Activated CD8-positive, alpha-beta memory T cell treated with anti-CD3 and anti-CD28 coated beads, Interleukin-2, amount 10 ng/mL, durations not matched to agents 7 days and 5 days (primary cell): ENCODE results near the gene GMPR. TPM values are rescaled to one million over a fixed set of nuclear protein-coding genes. Genes with fewer than 3 reads are reported as not detected.

Experiments
- ATAC-seq: fragments of 150-1000 bp; cut with Tn5 transposase; one replicate; pipeline ENCODE4 v1.10.0; 2021; ENCODE audit warnings: moderate library complexity
- CTCF ChIA-PET: fragments of 350-600 bp; sonication (Branson Sonifier 250); formaldehyde crosslinking; loops from one replicate; lab custom pipeline; 2021; ENCODE audit warnings: antibody characterized with exemption; lab: Charles Lee
- DNase-seq: peaks from one replicate; pipeline ENCODE4 v3.0.0-alpha.2; 2020
- H3K27ac Mint-ChIP-seq: one replicate; pipeline ENCODE4 v1.8.0; 2021; ENCODE audit warnings: mild to moderate bottlenecking, mixed read lengths
- H3K27me3 Mint-ChIP-seq: one replicate; pipeline ENCODE4 v1.8.0; 2021; ENCODE audit warnings: mixed read lengths
- H3K36me3 Mint-ChIP-seq: one replicate; pipeline ENCODE4 v1.8.0; 2021; ENCODE audit warnings: mild to moderate bottlenecking, mixed read lengths
- H3K4me1 Mint-ChIP-seq: one replicate; pipeline ENCODE4 v1.8.0; 2021; ENCODE audit warnings: mixed read lengths
- H3K4me3 Mint-ChIP-seq: one replicate; pipeline ENCODE4 v1.8.0; 2021; ENCODE audit warnings: mild to moderate bottlenecking, moderate library complexity, mixed read lengths
- H3K9me3 Mint-ChIP-seq: one replicate; pipeline ENCODE4 v1.8.0; 2022; ENCODE audit warnings: low read depth, mixed read lengths
- total RNA-seq, 2 experiments: library from RNA; stranded (reverse); gene quantifications; one replicate each; pipeline ENCODE4 v1.2.3, GENCODE V29; 2021

The GMPR gene
- total RNA-seq, 2 experiments from 2014 or later: 11.8 to 13.1 TPM

- CTCF ChIA-PET: no interaction called here
- ATAC-seq: no peak
- Mint-ChIP-seq H3K36me3 (peaks cover 31% of the 10 kb centered on the region), H3K4me3 (no peak overlapping the region), H3K27ac (no peak overlapping the region), H3K9me3 (no peaks in the 10 kb centered on the region), H3K27me3 (no peaks in the 10 kb centered on the region), H3K4me1 (peaks cover 42% of the 10 kb centered on the region)
- no peak for DNase-seq
These were observed 88.1 kb downstream of the GMPR start for GRCh38 chr6:16326531-16326930.

GRCh38 chr6:16326971-16327776 lies 88.8 kb downstream of the GMPR start:
- no peaks in the 10 kb centered on the region for H3K27me3 Mint-ChIP-seq
- H3K4me1 Mint-ChIP-seq: peaks cover 36% of the 10 kb centered on the region
- H3K27ac Mint-ChIP-seq: no peak overlapping the region
- DNase-seq (no peak), ATAC-seq (no peak)
- H3K4me3 Mint-ChIP-seq: no peak overlapping the region
- no peaks in the 10 kb centered on the region for H3K9me3 Mint-ChIP-seq
- peaks cover 31% of the 10 kb centered on the region for H3K36me3 Mint-ChIP-seq
- CTCF ChIA-PET: no interaction called here

- DNase-seq (no peak), ATAC-seq (no peak)
- H3K27ac Mint-ChIP-seq: no peak overlapping the region
- H3K27me3 Mint-ChIP-seq: no peaks in the 10 kb centered on the region
- H3K4me3 Mint-ChIP-seq: no peak overlapping the region
- no peaks in the 10 kb centered on the region for H3K9me3 Mint-ChIP-seq
- CTCF ChIA-PET: no interaction called here
- peaks cover 31% of the 10 kb centered on the region for H3K36me3 Mint-ChIP-seq
- peaks cover 29% of the 10 kb centered on the region for H3K4me1 Mint-ChIP-seq
These were observed 89.5 kb downstream of the GMPR start for GRCh38 chr6:16327777-16328325.

GRCh38 chr6:16329233-16329632 lies 90.8 kb downstream of the GMPR start:
- Mint-ChIP-seq H3K4me1 (peaks cover 18% of the 10 kb centered on the region), H3K9me3 (no peaks in the 10 kb centered on the region), H3K4me3 (no peak overlapping the region), H3K36me3 (peaks cover 29% of the 10 kb centered on the region), H3K27ac (peak overlapping the region; percentile 9), H3K27me3 (no peaks in the 10 kb centered on the region)
- CTCF ChIA-PET: interaction anchor here (0.9 to 1.6 kb wide), 4 partner anchors 9 to 434 kb away, joined by 3 to 7 read pairs (median 3); no protein-coding TSS in a partner anchor
- ATAC-seq: no peak
- DNase-seq: no peak

GRCh38 chr6:16331384-16332174 lies 93.2 kb downstream of the GMPR start:
- H3K36me3 Mint-ChIP-seq: peaks cover 16% of the 10 kb centered on the region
- no peaks in the 10 kb centered on the region for H3K27me3 Mint-ChIP-seq
- ATAC-seq (peak; percentile 71), DNase-seq (peak; percentile 67)
- no peak overlapping the region for H3K27ac Mint-ChIP-seq
- H3K4me1 Mint-ChIP-seq: peaks cover 7% of the 10 kb centered on the region
- no peak overlapping the region for H3K4me3 Mint-ChIP-seq
- CTCF ChIA-PET: interaction anchor here (0.6 to 6.2 kb wide), 40 partner anchors 8 to 762 kb away, joined by 3 to 60 read pairs (median 5); partner anchors contain the start of gene ATXN1
- H3K9me3 Mint-ChIP-seq: no peaks in the 10 kb centered on the region

- DNase-seq: peak; percentile 86
- no peak overlapping the region for H3K27ac Mint-ChIP-seq
- H3K27me3 Mint-ChIP-seq: no peaks in the 10 kb centered on the region
- no peak overlapping the region for H3K4me3 Mint-ChIP-seq
- H3K36me3 Mint-ChIP-seq: peaks cover 11% of the 10 kb centered on the region
- H3K4me1 Mint-ChIP-seq: peaks cover 7% of the 10 kb centered on the region
- ATAC-seq: peak; percentile 90
- CTCF ChIA-PET: interaction anchor here (0.6 to 6.2 kb wide), 41 partner anchors 9 to 761 kb away, joined by 3 to 60 read pairs (median 5); partner anchors contain the start of gene ATXN1
- H3K9me3 Mint-ChIP-seq: no peaks in the 10 kb centered on the region
These were observed 93.8 kb downstream of the GMPR start for GRCh38 chr6:16332175-16332542.

- no peaks in the 10 kb centered on the region for H3K9me3 Mint-ChIP-seq
- H3K27me3 Mint-ChIP-seq: no peaks in the 10 kb centered on the region
- ATAC-seq (no peak), DNase-seq (no peak)
- CTCF ChIA-PET: interaction anchor here (1.0 to 6.2 kb wide), 9 partner anchors 10 to 631 kb away, joined by 4 to 60 read pairs (median 12); partner anchors contain the start of gene ATXN1
- H3K4me3 Mint-ChIP-seq: no peak overlapping the region
- H3K27ac Mint-ChIP-seq: no peak overlapping the region
- H3K4me1 Mint-ChIP-seq: peaks cover 7% of the 10 kb centered on the region
- H3K36me3 Mint-ChIP-seq: peaks cover 2% of the 10 kb centered on the region
These were observed 95.2 kb downstream of the GMPR start for GRCh38 chr6:16333580-16333979.

- DNase-seq (no peak), ATAC-seq (no peak)
- Mint-ChIP-seq H3K4me3 (no peak overlapping the region), H3K27ac (no peak overlapping the region), H3K36me3 (no peaks in the 10 kb centered on the region), H3K27me3 (no peaks in the 10 kb centered on the region), H3K4me1 (peaks cover 7% of the 10 kb centered on the region), H3K9me3 (no peaks in the 10 kb centered on the region)
- CTCF ChIA-PET: interaction anchor here (0.9 to 6.2 kb wide), 5 partner anchors 14 to 436 kb away, joined by 4 to 60 read pairs (median 5); partner anchors contain the start of gene ATXN1
These were observed 96.3 kb downstream of the GMPR start for GRCh38 chr6:16334671-16335070.

GRCh38 chr6:16335176-16335575 lies 96.8 kb downstream of the GMPR start:
- H3K4me1 Mint-ChIP-seq: peaks cover 7% of the 10 kb centered on the region
- ATAC-seq: no peak
- no peaks in the 10 kb centered on the region for H3K9me3 Mint-ChIP-seq
- no peaks in the 10 kb centered on the region for H3K27me3 Mint-ChIP-seq
- H3K4me3 Mint-ChIP-seq: no peak overlapping the region
- H3K27ac Mint-ChIP-seq: no peak overlapping the region
- CTCF ChIA-PET: interaction anchor here (1.3 to 6.2 kb wide), 3 partner anchors 13 to 436 kb away, joined by 4 to 60 read pairs (median 5); partner anchors contain the start of gene ATXN1
- H3K36me3 Mint-ChIP-seq: no peaks in the 10 kb centered on the region
- no peak for DNase-seq

- Mint-ChIP-seq H3K9me3 (no peaks in the 10 kb centered on the region), H3K36me3 (no peaks in the 10 kb centered on the region), H3K27ac (no peak overlapping the region), H3K27me3 (no peaks in the 10 kb centered on the region), H3K4me1 (peaks cover 5% of the 10 kb centered on the region), H3K4me3 (no peak overlapping the region)
- no peak for ATAC-seq
- CTCF ChIA-PET: interaction anchor here (1.2 to 6.2 kb wide), 3 partner anchors 19 to 427 kb away, joined by 3 to 60 read pairs (median 5); partner anchors contain the start of gene ATXN1
- DNase-seq: no peak
These were observed 97.8 kb downstream of the GMPR start for GRCh38 chr6:16336056-16336818.

- H3K4me3 Mint-ChIP-seq: no peak overlapping the region
- ATAC-seq (no peak), DNase-seq (no peak)
- H3K27me3 Mint-ChIP-seq: no peaks in the 10 kb centered on the region
- no peaks in the 10 kb centered on the region for H3K36me3 Mint-ChIP-seq
- no peak overlapping the region for H3K27ac Mint-ChIP-seq
- CTCF ChIA-PET: interaction anchor here (1.2 to 1.8 kb wide), 2 partner anchors 20 to 73 kb away, joined by 3 to 5 read pairs; no protein-coding TSS in a partner anchor
- H3K4me1 Mint-ChIP-seq: peaks cover 5% of the 10 kb centered on the region
- H3K9me3 Mint-ChIP-seq: no peaks in the 10 kb centered on the region
These were observed 98.5 kb downstream of the GMPR start for GRCh38 chr6:16336911-16337294.

GRCh38 chr6:16337295-16337975 lies 99.0 kb downstream of the GMPR start:
- Mint-ChIP-seq H3K4me1 (peaks cover 5% of the 10 kb centered on the region), H3K27me3 (no peaks in the 10 kb centered on the region), H3K4me3 (no peak overlapping the region), H3K9me3 (no peaks in the 10 kb centered on the region), H3K27ac (no peak overlapping the region), H3K36me3 (no peaks in the 10 kb centered on the region)
- ATAC-seq: no peak
- no peak for DNase-seq
- CTCF ChIA-PET: interaction anchor here (1.8 kb wide), 1 partner anchor 73 kb away, joined by 5 read pairs; no protein-coding TSS in a partner anchor
